DMS 273 treated with DMSO at 0.1 percent for 48 hours (cell line): ENCODE measurements around the gene TEAD2.
A peak's percentile ranks its signal among the peaks of the same experiment; 100 is the strongest.
"Not testable (repeated sequence)": the region's sequence is repeated elsewhere in the genome, so short reads cannot be mapped to it uniquely, and the experiment has no call there.

ENCODE experiments used
- DNase-seq: peaks from one replicate; lab custom pipeline; 2025; lab: John Stamatoyannopoulos, UW

TEAD2 gene

DNA sequence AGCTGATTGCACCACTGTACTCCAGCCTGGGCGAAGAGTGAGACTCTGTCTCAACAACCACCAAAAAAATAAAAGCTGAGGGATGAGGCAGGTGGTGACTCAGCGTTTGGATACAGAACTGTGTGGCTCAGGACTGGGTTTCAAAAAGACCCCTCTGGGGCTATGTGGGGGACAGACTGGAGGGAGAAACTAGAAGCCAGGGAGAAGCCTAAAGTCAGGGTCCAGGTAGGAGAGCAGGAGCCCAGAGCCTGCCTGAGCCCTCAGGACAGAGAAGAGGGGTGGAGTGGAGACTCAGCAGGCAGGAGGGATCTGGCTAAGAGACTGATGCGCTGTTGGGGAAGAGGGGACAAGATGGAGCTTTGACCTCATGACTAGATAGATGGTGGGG is 28.8 kb downstream of the TEAD2 start:
- no peak for DNase-seq

DNA sequence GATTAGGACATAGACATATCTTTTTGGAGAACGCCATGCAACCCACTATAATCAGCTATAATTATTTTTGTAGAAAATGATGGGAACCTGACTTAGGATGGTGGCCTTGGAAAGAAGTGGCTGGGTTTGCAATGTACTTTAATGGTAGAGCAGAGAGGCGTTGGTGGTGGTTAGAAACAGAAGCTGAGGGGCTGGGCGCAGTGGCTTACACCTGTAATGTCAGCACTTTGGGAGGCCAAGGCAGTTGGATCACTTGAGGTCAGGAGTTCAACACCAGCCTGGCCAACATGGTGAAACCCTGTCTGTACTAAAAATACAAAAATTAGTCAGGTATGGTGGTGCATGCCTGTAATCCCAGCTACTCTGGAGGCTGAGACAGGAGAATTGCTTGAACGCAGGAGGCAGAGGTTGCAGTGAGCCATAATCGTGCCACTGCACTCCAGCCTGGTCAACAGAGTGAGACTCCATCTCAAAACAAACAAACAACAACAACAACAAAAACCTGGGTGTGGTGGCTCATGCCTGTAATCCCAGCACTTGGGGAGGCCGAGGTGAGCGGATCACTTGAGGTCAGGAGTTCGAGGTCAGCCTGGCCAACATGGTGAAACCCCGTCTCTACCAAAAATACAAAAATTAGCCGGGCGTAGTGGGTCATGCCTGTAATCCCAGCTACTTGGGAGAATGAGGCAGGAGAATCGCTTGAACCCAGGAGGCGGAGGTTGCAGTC is 29.4 kb downstream of the TEAD2 start:
- DNase-seq, result not testable (repeated sequence)

DNA sequence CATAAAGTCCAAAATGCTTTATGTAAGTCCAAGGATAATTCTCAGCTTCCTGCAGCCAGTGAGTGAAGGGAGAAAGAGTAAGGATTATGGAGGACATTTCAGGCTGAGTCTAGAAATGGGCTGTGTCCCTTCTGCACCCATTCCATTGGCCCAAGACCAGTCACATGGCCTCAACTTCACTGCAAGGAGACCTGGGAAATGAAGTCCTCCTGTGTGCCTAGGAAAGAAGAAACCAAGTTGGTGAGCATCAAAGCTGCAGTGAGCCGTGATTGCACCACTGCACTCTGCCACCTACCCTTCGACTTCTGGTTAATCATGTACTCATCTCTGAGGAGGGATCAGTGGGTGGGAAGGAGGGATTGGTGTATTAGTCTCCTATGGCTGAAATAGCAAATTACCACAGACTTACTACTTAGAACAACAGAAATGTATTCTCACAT is 30.6 kb downstream of the TEAD2 start:
- peak; percentile 47 for DNase-seq

DNA sequence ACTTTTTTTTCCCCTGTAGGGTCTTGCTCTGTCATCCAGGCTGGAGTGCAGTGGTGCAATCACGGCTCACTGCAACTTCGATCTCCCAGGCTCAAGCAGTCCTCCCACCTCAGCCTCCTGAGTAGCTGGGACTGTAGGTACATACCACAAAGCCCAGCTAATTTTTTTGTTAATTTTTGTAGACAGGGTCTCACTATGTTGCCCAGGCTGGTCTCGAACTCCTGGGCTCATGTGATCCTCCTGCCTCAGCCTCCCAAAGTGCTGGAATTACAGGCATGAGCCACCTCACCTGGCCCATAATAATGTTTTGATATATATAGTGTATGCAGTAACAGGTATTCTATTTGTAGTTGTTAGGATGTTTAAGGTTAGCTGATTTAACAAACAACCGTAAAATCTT is 31.0 kb downstream of the TEAD2 start:
- not testable (repeated sequence) for DNase-seq

DNA sequence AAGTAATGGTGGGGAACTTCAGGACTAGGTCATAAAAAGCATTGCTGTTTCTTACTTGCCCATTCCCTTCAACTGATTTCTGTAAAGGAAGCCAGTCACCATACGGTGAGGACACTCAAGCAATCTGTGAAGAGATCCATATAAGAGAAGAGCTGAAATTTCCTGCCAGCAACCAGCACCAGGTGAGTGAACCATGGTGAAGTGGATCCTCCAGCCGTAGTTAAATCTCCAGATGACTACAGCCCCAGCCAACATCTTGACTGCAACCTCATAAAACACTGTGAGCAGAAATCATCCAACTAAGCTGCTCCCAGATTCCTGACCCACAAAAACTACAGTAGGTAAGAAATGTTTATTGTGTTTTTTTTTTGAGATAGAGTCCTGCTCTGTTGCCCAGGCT is 33.5 kb downstream of the TEAD2 start:
- DNase-seq, result no peak

DNA sequence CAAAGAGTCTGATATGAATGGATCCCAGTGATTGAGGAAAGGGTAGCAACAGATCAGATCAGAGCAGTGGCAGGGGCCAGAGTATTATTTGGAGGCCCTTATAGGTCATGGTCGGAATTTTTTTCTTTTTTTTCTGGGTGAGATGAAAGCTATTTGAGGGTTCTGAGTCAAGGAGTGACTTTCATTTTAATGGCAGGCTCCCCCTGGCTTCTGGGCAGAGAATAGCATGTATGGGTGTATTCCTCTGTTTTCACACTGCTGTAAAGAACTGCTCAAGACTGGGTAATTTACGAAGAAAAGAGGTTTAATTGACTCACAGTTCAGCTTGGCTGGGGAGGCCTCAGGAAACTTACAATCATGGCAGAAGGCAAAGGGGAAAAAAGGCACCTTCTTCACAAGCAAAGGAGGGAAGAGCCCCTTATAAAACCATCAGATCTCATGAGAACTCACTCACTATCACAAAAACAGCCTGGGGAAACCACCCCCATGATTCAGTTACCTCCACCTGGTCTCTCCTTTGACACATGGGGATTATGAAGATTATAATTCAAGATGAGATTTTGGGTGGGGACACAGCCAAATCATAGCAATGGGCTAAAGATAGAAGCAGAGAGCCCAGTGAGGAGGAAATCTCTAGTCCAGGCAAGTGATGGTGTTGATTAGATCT is 34.2 kb downstream of the TEAD2 start:
- no peak for DNase-seq

DNA sequence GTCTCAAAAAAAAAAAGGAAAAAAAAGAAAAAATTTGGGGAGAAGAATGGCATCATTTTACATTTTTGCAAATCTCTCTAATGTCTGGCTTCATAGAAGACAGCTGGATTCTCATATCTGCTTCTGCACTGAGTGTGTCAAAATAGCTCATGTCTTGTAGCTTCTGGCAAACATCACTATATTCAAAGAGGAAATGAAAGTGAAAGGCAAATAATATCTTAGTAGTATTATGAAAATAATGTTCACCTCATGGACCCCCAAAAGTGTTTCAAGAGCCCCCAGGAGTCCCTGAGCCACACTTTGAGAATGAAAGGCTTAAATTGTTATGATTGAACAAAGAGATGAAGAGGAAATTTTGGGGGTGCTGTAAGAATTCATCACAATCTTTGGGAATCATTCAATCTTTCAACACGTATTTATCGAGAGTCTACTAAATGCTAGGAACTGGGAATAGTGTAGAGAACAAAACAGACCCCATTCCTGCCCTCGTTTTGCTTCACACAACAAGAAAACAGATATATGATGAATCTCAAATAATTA is 36.0 kb downstream of the TEAD2 start:
- no peak for DNase-seq

DNA sequence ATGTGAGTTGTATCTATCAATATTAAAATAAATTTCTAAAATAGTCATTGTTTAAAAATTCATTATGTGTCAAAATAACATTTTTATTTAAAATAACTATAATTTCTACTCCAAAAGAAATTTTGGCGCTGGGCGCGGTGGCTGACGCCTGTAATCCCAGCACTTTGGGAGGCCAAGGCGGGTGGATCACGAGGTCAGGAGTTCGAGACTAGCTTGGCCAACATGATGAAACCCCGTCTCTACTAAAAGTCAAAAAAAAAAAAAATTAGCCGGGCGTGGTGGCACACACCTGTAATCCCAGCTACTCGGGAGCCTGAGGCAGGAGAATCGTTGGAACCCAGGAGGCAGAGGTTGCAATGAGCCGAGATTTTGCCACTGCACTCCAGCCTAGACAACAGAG is 36.5 kb downstream of the TEAD2 start:
- not testable (repeated sequence) for DNase-seq

DNA sequence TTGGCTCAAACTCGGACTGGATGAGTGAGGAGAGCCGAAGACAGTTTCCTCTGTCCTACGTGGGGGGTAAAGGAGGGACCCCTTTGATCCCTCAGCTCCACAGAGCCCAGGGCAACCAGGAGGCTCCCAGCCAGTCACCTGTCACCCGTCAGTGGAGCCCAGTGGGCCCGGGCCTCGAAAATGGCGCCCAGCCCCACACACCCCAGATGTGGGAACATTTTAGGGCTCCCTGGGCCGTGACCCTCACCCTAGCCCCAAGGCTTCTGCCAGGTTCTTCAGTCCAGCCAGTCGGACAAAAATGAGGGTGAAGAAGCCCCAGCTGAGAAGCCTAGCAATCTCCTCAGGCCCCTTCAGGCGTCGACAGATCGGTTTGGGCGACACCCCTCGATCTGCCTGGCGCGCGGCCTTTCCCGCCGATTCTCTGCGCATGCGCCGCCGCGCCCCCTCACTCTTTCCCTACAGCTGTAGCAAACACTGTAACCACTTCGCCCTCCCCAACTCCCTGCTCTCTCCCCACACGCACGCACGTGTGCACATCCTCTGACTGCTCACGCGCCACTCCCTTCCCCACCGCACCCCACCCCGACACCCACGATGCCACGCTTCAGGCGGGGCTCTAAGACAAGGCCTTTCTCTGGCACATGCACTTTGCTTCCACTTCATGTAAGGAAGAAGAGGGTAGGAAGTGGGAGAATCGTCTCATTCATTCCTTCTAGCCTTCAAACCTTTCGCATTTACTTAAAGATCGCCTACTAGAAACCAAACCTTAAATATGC is 37.2 kb downstream of the TEAD2 start, which contains the start of gene SLC6A16:
Gene SLC6A16, minus strand, starts transcription at position 391 of the 776 bp plus-strand sequence. CDS start 13,844 bp downstream, outside the sequence.
- no peak for DNase-seq

DNA sequence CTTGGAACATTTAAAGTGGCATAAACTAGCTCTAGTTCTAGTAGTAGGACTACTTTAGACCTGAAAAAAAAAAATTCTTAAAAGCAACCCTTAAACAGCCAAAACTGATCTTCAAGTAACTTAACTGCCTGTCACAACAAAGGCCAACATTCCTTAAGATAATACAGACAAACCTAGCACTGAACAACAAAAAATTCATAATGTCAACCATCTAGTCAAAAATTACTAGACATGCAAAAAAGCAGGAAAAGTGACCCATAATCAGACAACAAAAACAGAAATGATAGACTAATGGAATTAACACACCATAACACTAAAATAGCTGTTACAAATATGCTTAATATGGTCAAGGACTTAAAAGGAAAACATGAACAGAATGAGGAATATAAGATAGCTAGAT is 43.9 kb downstream of the TEAD2 start:
- no peak for DNase-seq

DNA sequence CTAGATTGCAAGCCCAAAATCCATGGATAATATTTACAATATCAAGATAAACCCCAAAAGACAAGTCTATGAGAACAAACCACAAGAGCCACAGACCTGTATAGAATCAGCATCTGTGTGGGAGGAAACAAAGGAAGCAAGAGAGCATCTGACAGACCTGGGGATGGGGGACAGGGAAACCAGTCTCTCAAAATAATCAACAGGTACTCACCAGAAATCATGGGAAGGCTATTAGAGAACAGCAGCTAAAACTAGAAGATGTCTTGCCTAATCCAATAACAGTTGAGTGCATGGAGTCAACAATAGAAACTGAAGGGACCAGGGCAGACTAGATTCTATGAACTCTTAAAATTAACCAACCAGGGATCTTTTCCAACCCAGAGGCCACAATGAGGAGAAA is 45.9 kb downstream of the TEAD2 start:
- no peak for DNase-seq

DNA sequence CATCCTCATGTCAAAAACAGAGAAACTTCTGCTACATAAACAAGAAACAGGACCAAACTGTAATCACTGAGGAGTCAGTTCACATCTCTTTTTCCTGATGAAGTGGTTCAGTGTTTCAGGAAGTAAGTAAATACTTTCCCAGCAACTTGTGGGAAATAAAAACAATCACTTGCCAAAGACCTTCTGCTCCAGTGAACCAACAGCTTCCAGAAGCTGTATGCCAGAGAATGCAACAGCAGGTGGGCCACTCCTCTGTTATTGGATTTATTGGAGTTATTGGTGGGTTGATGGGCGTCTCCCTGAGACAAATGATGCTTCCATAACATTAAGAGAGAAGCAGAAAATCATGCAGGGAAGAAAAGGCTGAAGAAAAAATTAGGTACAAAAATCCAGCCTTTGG is 47.1 kb downstream of the TEAD2 start:
- DNase-seq, result no peak

DNA sequence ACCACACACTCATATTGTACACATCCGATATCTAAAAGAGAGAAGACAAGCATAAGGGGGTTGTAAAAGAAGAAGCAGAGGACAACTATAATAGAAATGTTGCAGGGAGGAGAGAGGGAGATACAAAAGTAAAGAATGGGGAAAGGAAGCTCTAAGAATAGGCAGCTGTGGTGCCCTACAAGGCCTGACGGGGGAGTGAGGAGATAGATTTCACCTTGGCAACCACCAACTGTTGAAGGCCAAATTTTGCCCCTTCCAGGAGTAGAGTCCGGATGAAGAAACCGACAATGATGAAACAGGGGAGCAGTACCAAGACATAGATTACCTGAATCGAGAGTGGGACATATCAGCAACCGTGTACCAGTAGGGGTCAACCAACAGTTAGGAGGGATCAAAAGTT is 53.1 kb downstream of the TEAD2 start:
- no peak for DNase-seq

DNA sequence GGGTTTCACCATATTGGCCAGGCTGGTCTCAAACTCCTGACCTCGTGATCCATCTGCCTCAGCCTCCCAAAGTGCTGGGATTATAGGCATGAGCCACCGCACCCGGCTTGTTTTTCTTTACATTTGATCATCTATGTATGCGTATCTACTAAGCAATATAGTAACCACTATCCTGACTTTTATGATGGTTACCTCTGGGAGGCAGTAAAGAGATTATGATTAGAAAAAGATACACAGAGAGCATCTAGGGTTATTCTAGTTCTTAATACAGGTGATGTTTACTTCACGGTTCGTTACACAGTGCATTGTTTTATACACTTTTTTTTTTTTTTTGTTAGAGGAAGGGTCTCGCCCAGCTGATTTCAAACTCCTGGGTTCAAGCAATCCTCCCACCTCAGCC is 55.5 kb downstream of the TEAD2 start:
- not testable (repeated sequence) for DNase-seq

DNA sequence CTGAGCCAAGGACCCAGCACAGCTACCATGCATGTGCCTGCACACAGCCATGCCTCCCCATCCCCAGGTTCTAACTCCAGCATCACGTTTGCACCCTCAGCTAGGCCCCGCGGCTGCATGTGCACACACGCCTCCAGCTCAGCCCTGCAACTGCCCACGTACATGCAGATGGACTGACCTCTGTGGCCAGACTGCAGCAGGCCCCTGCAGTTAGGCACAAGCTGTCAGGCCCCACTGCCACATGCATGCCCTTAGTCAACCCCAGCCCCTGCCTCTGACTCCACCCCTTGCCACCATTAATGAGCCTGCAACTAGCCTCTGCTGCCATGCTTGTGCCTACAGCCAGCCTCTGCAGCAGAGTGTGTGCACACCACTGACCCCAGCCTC is 60.4 kb downstream of the TEAD2 start:
- DNase-seq, result no peak

DNA sequence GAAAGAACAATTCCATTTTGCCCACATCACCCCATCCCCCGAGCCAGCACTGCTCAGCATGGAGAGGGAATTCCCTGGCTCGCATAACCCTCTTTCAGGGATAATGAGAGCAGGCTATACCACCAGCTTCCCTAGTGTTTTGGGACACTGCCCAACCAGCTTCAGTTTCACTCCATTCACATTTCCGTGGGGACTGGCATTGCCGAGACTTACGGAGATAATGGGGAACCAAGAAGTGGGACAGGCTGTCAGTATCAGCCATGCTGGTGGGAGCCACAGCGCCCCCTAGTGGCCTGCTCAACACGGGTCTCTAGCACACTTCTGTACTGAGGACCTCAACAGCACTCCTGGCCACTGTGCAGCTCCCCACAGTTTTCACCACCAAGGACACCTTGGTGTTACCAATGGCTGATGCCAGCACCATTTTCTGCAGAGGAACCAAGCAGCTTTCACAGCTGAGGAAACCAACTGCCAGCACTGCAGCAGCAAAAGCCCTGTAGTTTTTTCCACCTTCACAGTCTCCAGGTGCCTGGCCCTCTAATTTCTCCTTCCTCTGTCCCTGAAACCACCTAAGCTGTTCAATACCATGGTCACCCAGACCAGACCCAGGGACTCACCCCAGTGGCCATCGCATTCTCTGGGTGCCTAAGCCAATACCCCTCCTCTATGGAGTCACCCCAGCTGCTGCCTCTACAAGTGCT is 60.9 kb downstream of the TEAD2 start:
- DNase-seq, result peak; percentile 65

DNA sequence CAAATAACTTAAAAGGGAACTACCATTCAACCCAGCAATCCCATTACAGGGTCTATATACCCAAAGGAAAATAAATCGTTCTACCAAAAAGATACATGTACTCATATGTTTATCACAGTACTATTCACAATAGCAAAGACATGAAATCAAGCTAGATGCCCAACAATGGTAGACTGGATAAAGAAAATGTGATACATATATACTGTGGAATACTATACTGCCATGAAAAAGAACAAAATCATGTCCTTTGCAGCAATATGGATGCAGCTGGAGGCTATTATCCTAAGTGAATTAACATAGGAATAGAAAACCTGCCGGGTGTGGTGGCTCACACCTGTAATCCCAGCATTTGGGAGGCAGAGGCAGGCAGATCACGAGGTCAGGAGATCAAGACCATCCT is 63.6 kb downstream of the TEAD2 start:
- not testable (repeated sequence) for DNase-seq

DNA sequence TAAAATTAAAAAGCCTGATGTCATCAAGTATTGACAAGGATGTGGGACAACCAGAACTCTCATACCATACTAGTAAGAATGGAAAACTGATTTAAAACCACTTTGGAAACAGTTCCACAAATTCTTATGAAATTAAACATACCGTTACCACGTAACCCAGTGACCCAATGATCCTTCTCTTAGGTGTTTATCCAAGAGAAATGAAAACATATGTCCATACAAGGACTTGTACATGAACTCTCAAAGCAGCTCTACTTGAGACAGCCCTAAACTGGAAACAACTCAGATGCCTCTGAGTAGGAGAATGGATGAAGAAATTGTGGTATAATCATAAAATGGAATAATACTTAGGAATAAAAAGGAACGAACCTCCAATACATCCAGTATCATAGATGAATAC is 64.8 kb downstream of the TEAD2 start:
- no peak for DNase-seq

DNA sequence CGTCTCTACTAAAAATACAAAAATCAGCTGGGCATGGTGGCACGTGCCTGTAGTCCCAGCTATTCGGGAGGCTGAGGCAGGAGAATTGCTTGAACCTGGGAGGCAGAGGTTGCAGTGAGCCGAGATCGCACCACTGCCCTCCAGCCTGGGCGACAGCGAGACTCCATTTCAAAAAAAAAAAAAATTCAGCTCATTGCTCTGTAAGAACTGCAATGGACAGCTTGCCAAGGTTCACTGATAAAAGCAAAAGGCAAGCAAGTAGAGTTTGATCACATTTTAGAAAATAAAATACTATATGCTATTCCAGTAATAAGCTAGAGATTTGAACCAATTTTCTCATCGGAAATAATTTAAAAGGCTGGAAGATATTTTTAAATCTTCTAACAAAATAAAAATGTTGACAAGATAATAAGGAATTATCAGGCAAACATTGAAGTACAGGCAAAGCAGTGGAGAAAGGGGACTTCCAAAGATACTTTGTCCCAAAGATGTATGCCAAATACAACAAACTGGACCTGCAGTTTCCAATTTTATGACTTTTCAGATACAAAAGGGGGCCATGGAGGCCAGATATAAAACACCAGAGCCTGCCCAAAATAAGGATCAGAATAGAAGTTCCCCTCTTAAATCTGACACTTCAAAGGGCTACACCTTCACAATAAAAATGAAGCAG is 66.9 kb downstream of the TEAD2 start:
- no peak for DNase-seq

DNA sequence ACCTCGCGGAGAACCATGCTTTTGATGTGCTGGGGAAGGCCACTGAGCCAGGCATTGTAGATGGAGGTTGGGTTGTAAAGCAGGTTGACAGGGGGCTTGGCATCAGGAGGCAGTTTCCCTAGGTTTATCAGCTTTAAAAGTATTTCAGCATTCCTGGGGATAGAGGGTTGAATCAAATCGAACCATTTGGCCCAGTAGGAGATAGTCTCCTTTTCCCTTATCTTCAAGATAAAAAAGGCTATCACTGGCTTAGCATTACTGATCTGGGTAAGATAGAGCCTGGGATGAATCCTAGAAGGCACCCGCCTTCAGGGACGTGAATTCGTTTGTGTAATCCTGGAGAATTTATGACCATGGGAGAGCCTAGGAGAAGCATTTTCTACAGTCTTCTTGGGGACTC is 67.8 kb downstream of the TEAD2 start:
- DNase-seq, result no peak
